CD4-positive, alpha-beta memory T cell (primary cell): ENCODE results near the gene CNNM3. TPM values are rescaled to one million over a fixed set of nuclear protein-coding genes. Genes with fewer than 3 reads are reported as not detected.

Experiments used
- CTCF ChIA-PET: fragments of 350-600 bp; sonication (Branson Sonifier 250); formaldehyde crosslinking; loops from one replicate; lab custom pipeline; 2021; ENCODE audit warnings: inconsistent platforms; ENCODE audit not compliant: partially characterized antibody; lab: Charles Lee
- POLR2A ChIA-PET: fragments of 350-600 bp; sonication (Branson Sonifier 250); formaldehyde crosslinking; loops from one replicate; lab custom pipeline; 2021; ENCODE audit not compliant: partially characterized antibody; lab: Charles Lee
- DNase-seq, 5 donors: peaks; one replicate each; pipeline versions ENCODE4 v3.0.0 to v3.0.0-alpha.2; 2020 to 2022; ENCODE audit warnings: mixed read lengths in 1 of 5
- H3K27ac ChIP-seq: one replicate; pipeline ENCODE4 v1.7.0; 2013; ENCODE audit warnings: low read depth, low read length
- H3K27me3 ChIP-seq: 2 replicates; pipeline ENCODE4 v1.7.0; 2013; ENCODE audit warnings: mild to moderate bottlenecking, low read length, moderate library complexity; ENCODE audit not compliant: insufficient read depth
- H3K36me3 ChIP-seq: 2 replicates; pipeline ENCODE4 v1.7.0; 2013; ENCODE audit warnings: mild to moderate bottlenecking, low read length, moderate library complexity; ENCODE audit not compliant: insufficient read depth
- H3K4me1 ChIP-seq: 2 replicates; pipeline ENCODE4 v1.7.0; 2013; ENCODE audit warnings: mild to moderate bottlenecking, low read length, moderate library complexity; ENCODE audit not compliant: insufficient read depth
- H3K4me3 ChIP-seq, 2 donors: one replicate each; pipeline ENCODE4 v1.7.0; 2013; ENCODE audit warnings: low read length in 2 of 2, mild to moderate bottlenecking in 1 of 2
- H3K9me3 ChIP-seq, 2 donors: one replicate each; pipeline ENCODE4 v1.7.0; 2013; ENCODE audit warnings: low read length in 2 of 2, control low read depth in 1 of 2; ENCODE audit not compliant: control insufficient read depth in 1 of 2
- H3K27ac Mint-ChIP-seq, 7 donors: one replicate each; pipeline ENCODE4 v1.8.0; 2020 to 2021; ENCODE audit warnings: mixed read lengths in 7 of 7, mild to moderate bottlenecking in 6 of 7, inconsistent platforms in 3 of 7, moderate library complexity in 3 of 7
- H3K27me3 Mint-ChIP-seq, 2 donors: one replicate each; pipeline ENCODE4 v1.8.0; 2020 to 2021; ENCODE audit warnings: mixed read lengths in 2 of 2
- H3K36me3 Mint-ChIP-seq, 2 donors: one replicate each; pipeline ENCODE4 v1.8.0; 2020 to 2021; ENCODE audit warnings: mixed read lengths in 2 of 2, inconsistent platforms in 1 of 2, mild to moderate bottlenecking in 1 of 2
- H3K4me1 Mint-ChIP-seq, 4 donors: one replicate each; pipeline ENCODE4 v1.8.0; 2020 to 2021; ENCODE audit warnings: mixed read lengths in 4 of 4, mild to moderate bottlenecking in 1 of 4
- H3K4me3 Mint-ChIP-seq, 8 donors: one replicate each; pipeline ENCODE4 v1.8.0; 2020 to 2021; ENCODE audit warnings: mixed read lengths in 8 of 8, mild to moderate bottlenecking in 7 of 8, moderate library complexity in 6 of 8, inconsistent platforms in 3 of 8
- H3K9me3 Mint-ChIP-seq, 8 donors: one replicate each; pipeline ENCODE4 v1.8.0; 2020 to 2021; ENCODE audit warnings: mixed read lengths in 8 of 8, mild to moderate bottlenecking in 5 of 8, inconsistent platforms in 3 of 8, moderate library complexity in 1 of 8
- intact Hi-C: fragments of 100-400 bp; cut with micrococcal nuclease; formaldehyde crosslinking; loops from one replicate; pipeline ENCODE4 v1.15.1; 2023
- polyA plus RNA-seq, 2 donors: library from polyadenylated mRNA; unstranded; fragments of 300-500 nt; fragmentation: Illumina TruSeq; gene quantifications; one replicate each; pipeline ENCODE4 v1.2.3, GENCODE V29; 2021
- total RNA-seq, 2 experiments: library from RNA; stranded (reverse); gene quantifications; one replicate each; pipeline ENCODE4 v1.2.3, GENCODE V29; 2021

Gene CNNM3
- total and polyA plus RNA-seq, 4 experiments from 2014 or later: 3.7 to 57.4 (median 34.1) TPM

DNA sequence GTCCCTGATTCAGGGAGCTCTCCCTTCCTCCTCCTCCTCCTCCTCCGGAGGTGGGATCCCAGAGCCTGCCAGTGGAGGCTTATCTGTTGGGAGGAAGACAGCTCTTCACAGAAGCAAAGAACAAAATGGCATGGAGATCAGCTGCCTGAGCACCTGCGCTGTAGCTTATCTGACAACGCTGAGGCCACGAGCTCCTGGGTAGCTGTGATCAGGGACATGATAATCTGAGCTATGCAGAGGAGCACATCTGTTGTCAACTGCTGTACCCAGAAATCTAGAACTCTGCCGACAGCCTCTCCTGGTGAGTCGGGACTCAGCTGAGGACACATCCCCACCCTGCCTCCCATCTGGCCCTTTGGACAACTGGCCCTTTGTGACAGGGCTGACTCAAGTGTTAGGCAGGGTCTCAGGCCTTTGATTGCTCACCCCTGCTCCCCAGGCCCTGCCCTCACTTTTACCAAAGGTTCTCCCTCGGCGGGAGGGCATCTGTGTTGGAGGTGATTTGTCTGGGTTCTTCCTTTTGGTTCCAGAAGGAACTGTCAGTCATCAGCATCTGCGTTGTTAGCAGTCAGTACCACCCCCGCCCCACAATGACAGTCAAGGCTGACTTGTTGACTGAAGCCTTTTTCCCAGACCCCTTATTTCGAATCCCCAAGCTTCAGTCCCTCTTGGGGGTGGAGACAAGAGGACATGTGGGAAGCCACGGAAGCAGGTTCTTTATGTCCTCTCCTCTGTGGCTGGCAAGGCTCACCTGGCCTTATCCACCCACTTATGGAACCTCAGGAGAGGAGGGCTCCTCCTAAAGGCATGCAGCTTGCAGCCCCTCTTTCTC is 5.9 kb upstream of the CNNM3 start:
- peaks cover 10 to 14% of the 10 kb centered on the region in 2 donors for H3K36me3 Mint-ChIP-seq
- peaks cover 27 to 67% (median 44%) of the 10 kb centered on the region in 4 donors for H3K4me1 Mint-ChIP-seq
- Histone ChIP-seq H3K4me3 (no peak overlapping the region), H3K9me3 (no peaks in the 10 kb centered on the region), H3K27ac (no peak overlapping the region), H3K36me3 (peaks cover 5% of the 10 kb centered on the region), H3K4me1 (peaks cover 36% of the 10 kb centered on the region), H3K27me3 (no peaks in the 10 kb centered on the region)
- DNase-seq: no peak
- H3K9me3 Mint-ChIP-seq: peaks cover 0 to 5% (median 0%) of the 10 kb centered on the region in 8 donors
- H3K27ac Mint-ChIP-seq: peak overlapping the region in 3 of 7 donors; percentile 32 to 85 (median 46)
- CTCF ChIA-PET: interaction anchor here (0.6 to 1.3 kb wide), 4 partner anchors 9 to 302 kb away, joined by 3 to 5 read pairs (median 4); partner anchors contain the start of gene ANKRD39
- POLR2A ChIA-PET: interaction anchor here (1.4 to 1.7 kb wide), 2 partner anchors 8 to 153 kb away, joined by 3 read pairs; no protein-coding TSS in a partner anchor
- no peaks in the 10 kb centered on the region for H3K27me3 Mint-ChIP-seq
- intact Hi-C loops: loop anchor here (10.0 kb wide), 1 partner anchor 405 kb away; no protein-coding TSS in a partner anchor
- peak overlapping the region in 1 of 8 donors; percentile 5 for H3K4me3 Mint-ChIP-seq

DNA sequence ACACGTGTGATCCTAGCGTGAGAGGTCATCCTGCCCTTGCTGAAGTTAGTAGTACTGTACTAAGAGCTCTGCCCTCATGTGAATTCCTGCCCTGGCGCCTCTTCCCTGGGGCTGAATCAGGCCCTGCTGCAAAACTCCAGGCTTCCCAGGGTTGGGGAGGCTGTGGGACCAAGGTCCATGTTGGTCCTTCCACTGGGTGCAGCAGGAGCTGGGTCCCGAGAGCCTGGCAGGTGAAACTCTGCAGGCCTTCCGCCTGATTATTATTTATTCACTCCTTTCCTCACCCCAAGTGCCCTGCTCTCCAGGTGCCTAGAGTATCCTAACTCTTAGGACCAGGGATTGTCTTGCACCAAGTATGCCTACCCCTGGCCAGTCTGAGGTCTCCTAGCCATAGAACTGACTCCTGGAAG is 5.3 kb upstream of the CNNM3 start:
- no peak overlapping the region for H3K4me3 Mint-ChIP-seq
- H3K9me3 ChIP-seq: no peaks in the 10 kb centered on the region
- DNase-seq: no peak
- peak overlapping the region in 5 of 7 donors; percentile 13 to 56 (median 46) for H3K27ac Mint-ChIP-seq
- peaks cover 40% of the 10 kb centered on the region for H3K4me1 ChIP-seq
- CTCF ChIA-PET: interaction anchor here (0.6 to 1.1 kb wide), 2 partner anchors 41 to 301 kb away, joined by 3 to 5 read pairs; no protein-coding TSS in a partner anchor
- intact Hi-C loops: no loop called here
- peaks cover 5% of the 10 kb centered on the region for H3K36me3 ChIP-seq
- POLR2A ChIA-PET: interaction anchor here (1.4 to 1.7 kb wide), 3 partner anchors 8 to 152 kb away, joined by 3 read pairs; no protein-coding TSS in a partner anchor
- no peak overlapping the region for H3K27ac ChIP-seq
- H3K4me3 ChIP-seq: no peak overlapping the region
- peaks cover 0 to 5% (median 0%) of the 10 kb centered on the region in 8 donors for H3K9me3 Mint-ChIP-seq
- peaks cover 10 to 19% of the 10 kb centered on the region in 2 donors for H3K36me3 Mint-ChIP-seq
- no peaks in the 10 kb centered on the region for H3K27me3 Mint-ChIP-seq
- peaks cover 30 to 71% (median 49%) of the 10 kb centered on the region in 4 donors for H3K4me1 Mint-ChIP-seq
- no peaks in the 10 kb centered on the region for H3K27me3 ChIP-seq

DNA sequence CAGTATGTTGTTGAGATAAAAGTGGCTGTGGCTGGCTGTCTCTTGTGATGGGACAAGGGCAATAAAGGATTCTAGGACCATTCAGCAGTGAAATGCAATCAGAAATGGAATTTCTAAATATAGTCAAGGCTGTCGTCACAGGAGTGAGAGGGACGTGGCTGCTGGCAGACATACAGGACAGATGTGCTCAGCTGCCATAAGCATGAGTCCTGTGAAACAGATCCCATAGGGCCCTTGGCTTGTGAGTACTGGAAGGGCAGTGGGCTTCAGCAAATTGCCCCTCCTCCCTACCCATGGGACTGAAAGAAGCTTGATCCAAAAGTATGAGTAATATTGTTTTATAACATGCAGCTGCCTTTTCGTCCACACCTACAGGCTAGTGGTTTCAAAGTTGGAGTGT is 4.2 kb upstream of the CNNM3 start:
- intact Hi-C loops: no loop called here
- Mint-ChIP-seq H3K27ac (peak overlapping the region in 1 of 7 donors; percentile 76), H3K4me1 (peaks cover 23 to 62% (median 40%) of the 10 kb centered on the region in 4 donors), H3K27me3 (no peaks in the 10 kb centered on the region), H3K9me3 (no peaks in the 10 kb centered on the region), H3K36me3 (peaks cover 7 to 16% of the 10 kb centered on the region in 2 donors), H3K4me3 (no peak overlapping the region)
- H3K9me3 ChIP-seq: no peaks in the 10 kb centered on the region
- H3K27me3 ChIP-seq: no peaks in the 10 kb centered on the region
- peaks cover 31% of the 10 kb centered on the region for H3K4me1 ChIP-seq
- no peak overlapping the region for H3K4me3 ChIP-seq
- H3K36me3 ChIP-seq: peaks cover 5% of the 10 kb centered on the region
- ChIA-PET POLR2A (interaction anchor here (1.5 kb wide), 2 partner anchors 9 to 38 kb away, joined by 3 to 4 read pairs; no protein-coding TSS in a partner anchor), CTCF (interaction anchor here (0.8 to 2.2 kb wide), 3 partner anchors 13 to 49 kb away, joined by 3 to 10 read pairs (median 5); partner anchors contain the start of gene ANKRD39)
- no peak overlapping the region for H3K27ac ChIP-seq
- DNase-seq: no peak

DNA sequence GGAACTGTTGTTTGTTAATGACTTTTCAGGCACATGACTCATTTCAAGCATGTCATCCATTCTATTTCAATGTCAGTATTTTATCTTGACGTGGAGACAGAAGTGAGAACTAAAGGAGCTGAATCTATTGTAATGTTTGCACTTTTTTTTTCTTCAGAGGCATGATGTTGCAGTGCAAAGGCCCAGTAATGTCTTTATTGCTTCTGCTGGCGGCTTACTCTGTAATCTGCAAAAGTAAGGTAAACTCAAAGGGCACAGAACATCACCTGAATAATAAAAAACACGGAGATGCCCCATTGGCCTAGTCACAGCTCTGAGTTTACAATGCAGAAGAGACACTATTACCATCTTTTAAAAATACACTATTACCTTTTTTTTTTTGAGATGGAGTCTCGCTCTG is 2.4 kb upstream of the CNNM3 start:
- ChIA-PET CTCF (interaction anchor here (1.0 to 3.2 kb wide), 5 partner anchors 11 to 137 kb away, joined by 3 to 10 read pairs (median 5); partner anchors contain the start of genes ANKRD39 and CNNM4), POLR2A (interaction anchor here (1.6 kb wide), 1 partner anchor 149 kb away, joined by 6 read pairs; no protein-coding TSS in a partner anchor)
- peaks cover 31% of the 10 kb centered on the region for H3K4me1 ChIP-seq
- Mint-ChIP-seq H3K36me3 (peaks cover 3 to 19% of the 10 kb centered on the region in 2 donors), H3K9me3 (no peaks in the 10 kb centered on the region), H3K27me3 (no peaks in the 10 kb centered on the region), H3K27ac (peak overlapping the region in 1 of 7 donors; percentile 44), H3K4me3 (peak overlapping the region in 4 of 8 donors; percentile 25 to 33 (median 30)), H3K4me1 (peaks cover 25 to 61% (median 42%) of the 10 kb centered on the region in 4 donors)
- H3K27me3 ChIP-seq: no peaks in the 10 kb centered on the region
- intact Hi-C loops: no loop called here
- H3K9me3 ChIP-seq: no peaks in the 10 kb centered on the region
- peaks cover under 1% of the 10 kb centered on the region for H3K36me3 ChIP-seq
- DNase-seq: no peak
- H3K4me3 ChIP-seq: no peak overlapping the region
- no peak overlapping the region for H3K27ac ChIP-seq

DNA sequence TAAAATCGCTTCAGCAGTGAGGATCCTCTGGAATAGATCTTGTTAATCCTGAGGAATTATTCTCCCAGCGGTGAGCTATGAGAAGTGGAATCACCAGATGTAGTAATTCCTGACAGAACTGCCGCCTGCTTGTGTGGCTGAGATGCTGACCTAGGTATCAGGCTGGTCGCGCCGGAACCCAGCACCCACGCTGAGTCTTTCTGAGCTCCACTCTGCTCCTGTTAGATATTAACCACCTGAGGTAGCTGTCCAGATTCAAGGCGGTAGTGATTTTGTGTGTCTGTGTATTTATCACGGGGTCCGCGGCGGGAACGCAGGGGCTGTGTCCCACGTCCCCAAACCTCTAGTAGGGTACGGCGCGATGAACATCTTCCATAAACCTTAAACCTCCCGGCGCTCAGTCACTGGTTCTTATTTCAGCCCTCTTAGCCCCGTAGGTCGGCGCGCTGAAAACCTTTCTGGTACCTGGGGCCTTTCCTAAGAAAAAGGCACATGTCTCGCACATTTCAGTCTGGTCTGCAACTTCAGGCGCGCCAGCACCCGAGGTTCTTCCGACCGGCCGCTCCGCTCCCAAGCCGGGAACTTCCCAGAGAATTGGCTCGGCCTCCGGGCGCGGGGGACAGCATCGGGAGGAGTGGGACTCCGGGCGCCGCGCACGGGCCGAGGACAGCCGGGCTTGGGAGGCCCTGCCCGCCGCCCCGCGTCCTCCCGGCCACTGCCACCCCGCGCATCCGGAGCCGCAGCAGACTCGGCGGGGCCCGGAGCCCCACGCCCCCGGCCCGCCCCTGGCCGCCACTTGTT is 542 bp upstream of the CNNM3 start:
- Histone ChIP-seq H3K4me1 (peaks cover 50% of the 10 kb centered on the region), H3K27ac (peak overlapping the region; percentile 77), H3K9me3 (no peaks in the 10 kb centered on the region), H3K27me3 (no peaks in the 10 kb centered on the region), H3K36me3 (peaks cover 4% of the 10 kb centered on the region), H3K4me3 (peak overlapping the region; percentile 82 to 83)
- Mint-ChIP-seq H3K9me3 (no peaks in the 10 kb centered on the region), H3K4me1 (peaks cover 43 to 73% (median 58%) of the 10 kb centered on the region in 4 donors), H3K27me3 (no peaks in the 10 kb centered on the region), H3K27ac (peak overlapping the region; percentile 74 to 96 (median 93)), H3K4me3 (peak overlapping the region; percentile 93 to 97 (median 95)), H3K36me3 (peaks cover 7 to 33% of the 10 kb centered on the region in 2 donors)
- ChIA-PET CTCF (interaction anchor here (0.6 to 6.8 kb wide), 13 partner anchors 8 to 144 kb away, joined by 3 to 32 read pairs (median 6); partner anchors contain the start of genes ANKRD39 and CNNM4), POLR2A (interaction anchor here (0.6 to 7.6 kb wide), 25 partner anchors 10 to 494 kb away, joined by 3 to 104 read pairs (median 5); partner anchors contain the start of genes ANKRD36, ANKRD39, ARID5A and CNNM4)
- DNase-seq: no peak
- intact Hi-C loops: loop anchor here (1.0 to 5.0 kb wide), 10 partner anchors 9 to 549 kb away; partner anchors contain the start of genes ANKRD36, ANKRD39, CIAO1 and CNNM4
